SKM-1 (cell line): ENCODE measurements around the gene CNOT6.

Experiments used
- DNase-seq: peaks from one replicate; lab custom pipeline; 2025; ENCODE audit not compliant: unreplicated experiment; lab: John Stamatoyannopoulos, UW

Gene CNOT6

DNA sequence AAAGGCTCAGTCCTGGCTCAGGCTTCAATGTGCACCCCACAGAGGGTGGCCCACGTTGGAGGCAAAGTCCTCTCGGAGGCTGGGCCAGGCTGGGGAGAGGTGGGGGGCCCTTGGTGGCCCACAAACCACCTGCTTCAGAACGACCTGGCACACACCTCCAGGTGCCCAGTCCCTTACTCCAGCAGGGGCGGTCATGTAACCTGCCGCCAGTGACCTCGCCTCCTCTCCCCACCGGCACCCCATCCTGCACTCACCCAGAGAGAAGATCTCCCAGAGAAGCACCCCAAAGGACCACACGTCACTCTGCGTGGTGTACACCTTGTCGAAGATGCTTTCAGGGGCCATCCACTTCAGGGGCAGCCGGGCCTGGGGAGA, 119.6 kb downstream of the CNOT6 start:
- DNase-seq = no peak

DNA sequence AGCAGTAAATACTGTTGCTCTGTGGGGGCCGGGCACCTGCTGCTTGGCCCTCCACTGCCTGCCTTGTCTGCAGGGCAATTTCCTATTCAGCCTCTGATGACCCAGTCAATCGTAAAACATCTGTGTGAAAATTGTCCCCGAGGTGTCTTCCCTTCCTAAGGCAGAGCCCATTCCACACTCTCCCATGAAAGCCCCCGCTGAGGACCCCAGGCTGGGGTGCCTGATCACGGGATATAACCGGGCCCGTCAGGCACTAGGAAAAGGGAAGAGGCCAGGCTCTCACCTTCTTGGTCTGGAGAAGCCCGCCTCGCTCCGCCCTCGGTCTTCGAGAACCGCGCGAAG, 124.3 kb downstream of the CNOT6 start:
- DNase-seq = no peak

DNA sequence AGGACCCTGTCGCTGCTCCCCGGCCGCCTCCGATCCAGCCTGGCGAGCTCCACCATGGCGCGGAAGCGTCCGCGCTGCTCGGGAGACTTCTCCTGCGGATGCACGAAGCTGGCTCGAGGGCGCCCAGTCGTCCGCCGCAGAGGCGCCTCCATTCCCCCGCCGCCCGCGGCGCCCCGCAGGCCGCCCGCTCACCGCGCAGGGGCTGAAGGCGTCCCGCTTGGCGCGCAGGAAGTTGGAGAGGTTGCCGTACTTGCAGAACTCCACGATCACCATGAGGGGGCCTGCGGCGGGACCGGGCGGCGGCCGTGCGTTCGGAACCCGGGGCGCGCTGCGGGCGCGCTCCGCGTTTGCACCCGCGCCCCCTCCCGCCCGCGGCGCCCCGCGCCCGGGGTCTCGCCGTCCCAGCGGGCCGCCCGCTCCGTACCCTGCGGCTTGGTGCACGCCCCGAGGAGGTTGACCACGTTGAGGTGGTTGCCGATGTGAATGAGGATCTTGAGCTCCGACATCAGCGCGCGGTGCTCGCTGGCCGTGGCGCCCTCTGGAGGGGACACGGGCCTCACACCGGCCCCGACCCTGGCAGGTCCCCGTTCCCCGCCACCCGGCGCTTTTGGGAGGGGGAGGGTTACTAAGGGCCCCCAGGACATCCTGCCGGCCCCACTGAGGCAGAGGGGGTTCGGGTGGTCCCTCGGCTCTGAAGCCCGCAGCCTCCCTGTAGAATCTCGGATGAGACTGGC, 124.8 kb downstream of the CNOT6 start:
- peak; percentile 4 for DNase-seq

DNA sequence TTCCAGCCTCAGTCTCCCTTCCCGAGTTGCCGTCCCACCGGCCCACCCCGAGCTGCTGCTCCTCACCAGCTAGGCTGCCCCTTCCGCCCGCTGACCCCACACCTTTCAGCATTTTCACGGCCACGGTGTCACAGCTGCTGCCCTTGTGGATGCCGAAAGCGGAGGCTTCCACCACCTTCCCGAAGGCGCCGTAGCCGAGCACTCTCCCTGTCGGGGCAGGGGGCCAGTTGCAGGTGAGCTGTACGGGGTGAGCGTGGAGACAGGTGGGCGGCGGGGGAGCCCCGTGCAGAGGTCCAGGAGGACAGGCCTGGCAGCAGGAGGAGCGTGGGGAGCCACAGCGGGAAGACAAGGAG, 125.4 kb downstream of the CNOT6 start:
- DNase-seq = no peak

DNA sequence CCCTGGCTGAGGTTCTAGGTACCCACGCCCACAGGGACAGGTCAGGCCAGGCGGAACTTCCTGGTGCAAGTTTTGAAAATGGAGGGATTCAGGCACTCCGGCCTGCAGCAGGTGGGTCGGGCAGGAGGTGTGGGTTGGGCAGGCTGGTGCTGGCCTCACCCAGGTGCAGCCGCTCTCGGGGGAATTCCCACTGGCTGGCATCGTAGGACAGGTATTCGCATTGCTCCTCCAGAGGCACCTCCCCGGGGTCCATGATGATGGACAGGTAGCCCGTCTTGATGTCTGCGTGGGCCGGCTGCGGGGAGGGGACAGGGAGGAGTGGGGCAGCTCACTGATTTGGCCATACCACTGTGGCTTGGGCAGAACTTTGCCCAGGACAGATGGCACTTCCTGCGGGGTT, 125.8 kb downstream of the CNOT6 start:
- no peak for DNase-seq

DNA sequence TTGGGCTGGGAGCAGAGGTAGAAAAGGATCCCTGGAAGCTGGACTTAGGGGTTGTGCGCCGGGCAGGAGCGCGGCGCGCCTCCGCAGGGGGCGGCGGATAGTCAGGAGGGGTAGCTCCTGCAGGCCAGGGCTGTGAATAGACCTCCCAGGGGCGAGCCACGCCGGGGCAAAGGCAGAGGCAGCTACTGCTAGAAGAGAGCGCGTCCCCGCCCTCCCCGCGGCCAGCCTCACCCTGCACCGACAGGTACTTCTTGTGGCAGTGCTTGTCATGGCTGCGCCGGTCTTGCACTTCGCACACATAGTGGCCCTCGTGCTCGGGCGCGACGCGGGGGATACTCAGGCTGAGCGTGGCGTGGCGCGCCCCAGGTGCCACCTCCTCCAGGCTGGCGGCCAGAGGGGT, 127.1 kb downstream of the CNOT6 start:
- DNase-seq = no peak

DNA sequence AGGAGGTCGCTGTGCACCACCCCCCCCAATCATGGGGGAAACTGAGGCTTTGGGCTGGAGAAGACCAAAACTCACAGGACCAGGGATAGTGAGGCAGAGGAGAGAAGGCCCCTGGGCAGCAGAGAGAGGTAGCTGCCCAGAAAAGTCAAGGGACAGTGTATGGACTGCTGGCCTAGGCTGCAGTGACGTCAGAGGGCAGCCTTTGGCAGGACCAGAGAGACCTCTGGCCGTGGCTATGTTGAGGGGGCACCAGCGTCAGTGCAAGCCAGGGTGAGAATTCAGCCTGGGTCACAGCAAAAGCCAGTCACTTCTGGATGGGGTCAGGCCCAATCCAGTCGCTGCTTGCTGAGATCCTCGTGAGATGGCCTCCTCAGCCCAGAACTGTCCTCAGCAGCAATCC, 128.7 kb downstream of the CNOT6 start:
- no peak for DNase-seq

DNA sequence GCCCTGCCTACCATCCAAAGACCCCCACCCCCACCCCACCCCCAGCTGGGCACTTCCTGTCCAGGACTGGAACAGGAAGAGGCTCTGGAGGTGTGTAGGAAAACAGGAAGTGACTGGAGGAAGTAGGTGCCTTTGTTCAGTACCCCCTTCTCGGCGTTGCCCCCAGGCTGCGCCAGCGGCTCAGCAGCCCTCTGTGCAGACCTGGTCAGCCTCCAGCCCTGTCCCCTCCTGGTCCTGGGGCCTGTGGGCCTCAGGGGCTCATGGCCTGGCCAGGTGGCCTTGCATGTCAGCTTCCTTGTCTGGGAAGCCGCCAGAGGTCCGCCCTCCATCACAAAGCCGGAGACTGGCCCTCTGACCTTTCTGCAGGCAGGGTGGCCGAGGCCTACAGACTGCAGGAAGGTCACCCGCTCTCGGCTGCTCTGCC, 129.2 kb downstream of the CNOT6 start:
- DNase-seq = no peak

DNA sequence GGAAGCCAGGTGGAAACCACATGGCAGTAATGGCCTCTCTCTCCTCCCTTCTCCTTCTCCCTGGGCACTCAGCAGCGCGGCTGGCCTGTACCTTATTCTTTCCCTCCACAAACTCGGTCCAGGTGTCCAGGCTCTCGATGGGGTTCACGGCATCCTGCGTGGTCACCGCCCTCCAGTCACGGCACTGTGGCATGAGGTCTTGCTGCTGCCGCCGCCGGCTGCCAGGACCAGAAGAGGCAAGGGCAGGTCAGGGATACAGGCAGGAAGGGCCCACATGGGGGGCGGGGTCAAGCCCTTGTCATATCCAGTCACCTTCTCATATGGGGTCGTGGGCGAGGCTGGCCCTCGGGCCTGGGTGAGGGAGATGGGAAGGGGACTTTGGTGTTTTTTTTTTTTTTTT, 129.7 kb downstream of the CNOT6 start:
- no peak for DNase-seq

DNA sequence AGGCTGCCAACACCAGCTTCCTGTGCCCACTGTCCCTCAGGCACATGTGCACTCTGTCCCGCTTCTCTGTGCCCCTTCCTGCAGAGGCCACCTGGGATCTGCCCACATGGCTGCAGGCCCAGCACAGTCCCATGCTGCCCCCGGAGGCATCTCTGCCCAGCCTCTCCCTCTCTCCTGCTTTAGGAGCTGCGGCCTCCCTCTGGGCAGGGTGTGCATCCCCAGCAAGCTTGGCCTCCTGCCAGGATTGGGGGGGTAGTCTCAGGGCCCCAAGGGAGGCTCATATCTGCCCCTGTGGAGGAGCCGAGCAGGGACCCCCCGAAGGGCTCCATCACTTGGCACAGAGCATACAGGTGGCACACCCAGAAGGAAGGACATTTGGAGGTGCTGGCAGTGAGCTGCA, 130.4 kb downstream of the CNOT6 start:
- DNase-seq = no peak

DNA sequence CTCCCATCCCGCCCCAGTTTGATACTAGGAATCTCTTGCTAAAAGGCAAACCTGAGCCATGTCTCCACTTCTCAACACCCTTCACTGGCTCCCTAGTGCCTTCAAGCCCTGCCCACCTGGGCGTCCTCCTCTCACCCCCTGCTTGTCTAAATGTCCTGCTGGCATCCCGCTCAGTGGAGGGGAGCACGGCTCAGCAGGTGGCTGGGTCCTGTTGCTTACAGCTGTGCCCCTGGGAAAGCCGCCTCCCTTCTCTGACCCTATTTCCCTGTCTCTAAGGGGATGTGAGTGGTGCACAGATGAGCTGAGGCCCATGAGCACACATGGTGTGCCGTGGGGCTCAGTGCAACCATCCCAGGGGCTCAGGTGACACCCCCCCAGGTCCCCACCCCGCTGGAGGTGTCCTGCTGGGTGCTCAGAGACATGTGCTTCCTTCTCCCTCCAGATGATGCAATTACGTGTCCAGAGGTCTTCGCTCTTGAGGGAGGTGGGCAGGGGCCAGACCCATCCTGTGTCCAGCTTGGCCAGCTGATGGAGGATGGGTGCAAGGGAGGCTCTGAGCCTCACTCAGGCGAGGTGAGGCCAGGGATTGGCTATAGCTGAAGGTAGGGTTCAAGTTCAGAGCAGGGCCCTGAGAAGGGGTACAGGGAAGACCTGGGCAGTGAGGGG, 131.1 kb downstream of the CNOT6 start:
- DNase-seq = no peak

DNA sequence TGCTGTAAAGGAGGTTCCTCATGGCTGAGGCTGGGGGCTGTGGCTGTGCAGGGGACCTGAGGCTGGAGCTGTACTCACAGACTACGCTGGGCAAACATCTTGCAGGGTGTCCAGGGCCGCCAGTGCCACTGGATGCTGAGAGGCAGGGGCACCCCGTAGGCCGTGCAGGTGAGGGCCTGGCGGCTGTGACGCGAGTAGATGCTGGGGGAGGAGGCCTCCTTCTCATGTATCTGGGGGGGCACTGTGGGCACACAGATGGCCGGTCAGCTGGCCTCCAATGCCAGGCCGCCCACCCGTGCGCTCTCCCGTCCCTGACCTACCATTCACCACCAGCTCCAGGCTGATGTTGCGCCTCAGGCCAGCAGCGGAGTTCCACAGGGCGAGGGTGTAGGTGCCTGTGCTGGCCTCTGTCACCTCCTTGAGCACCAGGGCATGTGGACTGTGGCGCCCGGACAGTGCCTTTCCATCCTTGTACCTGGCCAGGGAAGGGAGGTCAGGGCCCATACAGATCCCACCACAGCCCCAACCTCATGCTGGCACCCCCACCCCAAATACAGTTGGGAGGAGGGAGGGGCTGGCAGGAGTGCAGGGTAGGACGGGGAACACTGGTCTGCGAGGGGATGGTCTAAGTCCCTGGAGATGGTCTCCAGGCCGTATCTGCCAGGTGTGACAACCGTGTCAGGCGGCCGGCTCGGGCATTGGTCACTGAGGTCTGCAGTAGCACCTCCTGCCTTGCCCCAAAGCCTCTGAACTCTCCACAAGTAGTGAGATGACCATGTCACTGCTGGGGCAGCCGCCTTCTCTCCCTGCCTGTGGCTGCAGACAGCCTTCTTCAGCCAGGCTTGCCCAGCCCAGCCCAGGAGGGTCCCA, 131.8 kb downstream of the CNOT6 start:
- DNase-seq = no peak

DNA sequence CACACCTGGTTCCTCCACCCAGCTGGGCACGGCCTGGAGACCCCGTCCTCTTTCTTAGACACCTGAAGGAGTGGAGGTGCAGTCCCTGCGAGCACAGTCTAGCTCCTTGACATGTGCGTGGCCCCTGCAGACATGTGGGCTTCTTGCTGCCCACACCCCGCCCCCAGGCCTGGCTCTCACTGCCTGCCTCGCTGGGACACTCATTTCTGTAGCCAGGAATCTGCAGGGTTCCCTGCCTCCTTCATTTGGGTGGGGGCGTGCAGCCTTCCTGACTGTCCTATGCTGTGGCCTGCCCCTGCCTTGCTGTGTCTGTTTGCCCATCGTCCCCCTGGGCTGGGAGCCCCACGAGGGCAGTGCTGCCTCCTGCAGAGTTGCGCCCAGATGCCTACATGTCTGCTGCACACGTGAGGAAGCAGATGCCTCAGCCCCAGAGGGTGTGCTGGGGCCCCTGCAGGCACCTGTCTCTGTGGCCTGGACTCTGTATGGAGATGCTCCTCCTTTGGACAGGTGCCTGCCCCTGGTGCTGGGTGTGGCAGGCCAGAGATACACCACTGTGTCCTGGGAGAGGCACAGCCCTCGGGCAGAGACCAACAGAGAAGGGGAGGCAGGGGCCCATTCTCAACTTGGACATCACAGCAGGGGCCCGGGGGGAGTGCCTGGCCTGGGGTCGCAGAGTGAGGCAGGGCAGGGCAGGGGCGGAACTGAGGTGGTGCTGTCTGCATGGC, 132.6 kb downstream of the CNOT6 start:
- no peak for DNase-seq

DNA sequence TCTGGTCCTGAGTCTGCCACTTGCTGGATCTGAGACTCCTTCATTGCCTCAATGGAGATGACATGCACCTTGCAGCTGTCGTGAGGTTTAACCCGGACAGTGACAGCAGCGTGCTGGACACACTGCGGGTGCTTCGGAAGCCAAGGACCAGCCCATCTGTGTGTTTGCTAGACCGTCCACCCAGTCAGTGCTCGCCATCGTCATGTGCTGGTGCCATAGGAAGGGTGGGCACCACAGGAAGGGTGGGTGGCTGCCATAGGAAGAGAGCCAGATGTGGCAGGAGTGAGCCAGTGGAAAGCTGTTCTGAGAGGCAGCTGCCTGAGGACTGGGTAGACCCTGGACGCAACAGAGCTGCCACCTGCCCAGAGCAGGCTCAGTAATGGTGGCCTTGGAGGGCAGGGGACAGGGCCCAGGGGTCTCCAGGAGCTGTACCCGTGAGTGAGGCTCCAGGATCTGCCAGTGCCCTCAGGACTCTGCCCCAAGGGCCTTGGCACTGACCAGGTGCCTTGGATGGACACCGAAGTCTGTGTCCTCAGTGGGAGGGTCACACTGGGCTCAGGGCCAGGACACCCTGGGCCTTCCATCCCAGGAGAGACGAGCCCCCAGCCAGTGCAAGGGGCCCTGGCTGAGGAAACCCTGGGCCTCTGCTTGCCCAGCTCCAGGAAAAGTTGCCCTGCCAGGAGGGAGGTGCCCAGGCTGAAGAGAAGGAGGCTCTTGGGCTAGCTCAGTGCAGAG, 133.4 kb downstream of the CNOT6 start:
- DNase-seq = no peak
